Prostate gland (tissue), 2 donors: ENCODE measurements around the gene DHX32.

Source experiments
- CTCF ChIP-seq, 4 experiments: fragments of 200-600 bp in 2 of 4; fragments of 450-650 bp in 2 of 4; sonication (generic) in 2 of 4; IDR thresholded peaks; 1 replicate in 3 of 4; 2 replicates in 1 of 4; pipeline ENCODE4 v1.5.1; 2016 to 2019; ENCODE audit warnings: antibody characterized with exemption in 4 of 4, mild to moderate bottlenecking in 2 of 4, moderate library complexity in 2 of 4
- POLR2A ChIP-seq: fragments of 450-650 bp; IDR thresholded peaks from one replicate; pipeline ENCODE4 v1.6.1; 2016; ENCODE audit warnings: antibody characterized with exemption, mild to moderate bottlenecking
- POLR2AphosphoS5 ChIP-seq: sonication (generic); formaldehyde crosslinking; IDR thresholded peaks from one replicate; pipeline ENCODE4 v1.6.1; 2017; ENCODE audit warnings: antibody characterized with exemption

GRCh38 chr10:125849448-125849847 lies 31.6 kb downstream of the DHX32 start:
- TF ChIP-seq CTCF (IDR thresholded peaks at IDR 0.05) (no peak), POLR2A (no peak), POLR2AphosphoS5 (no peak)
